NCI-H2196 (cell line): ENCODE measurements around the gene TLK1.

Source experiments
- DNase-seq: peaks from one replicate; lab custom pipeline; 2025; ENCODE audit not compliant: unreplicated experiment; lab: John Stamatoyannopoulos, UW

The TLK1 gene

GRCh38 chr2:170969030-170969429 lies 191.7 kb downstream of the TLK1 start:
- DNase-seq, result no peak

GRCh38 chr2:170968205-170969003 lies 192.3 kb downstream of the TLK1 start:
- DNase-seq, result no peak

GRCh38 chr2:170967553-170967952 lies 193.1 kb downstream of the TLK1 start:
- DNase-seq, result no peak

GRCh38 chr2:170966648-170967396 lies 193.9 kb downstream of the TLK1 start:
- no peak for DNase-seq

- DNase-seq, result peak; percentile 18
Observed at GRCh38 chr2:170965446-170966225, 195.1 kb downstream of the TLK1 start.

GRCh38 chr2:170963386-170963785 lies 197.3 kb downstream of the TLK1 start:
- DNase-seq, result no peak

GRCh38 chr2:170953941-170954340 lies 206.8 kb downstream of the TLK1 start:
- DNase-seq, result no peak

GRCh38 chr2:170950221-170950761 lies 210.4 kb downstream of the TLK1 start:
- DNase-seq, result no peak

GRCh38 chr2:170949415-170949814 lies 211.3 kb downstream of the TLK1 start:
- DNase-seq, result no peak

- no peak for DNase-seq
Observed at GRCh38 chr2:170944545-170944944, 216.1 kb downstream of the TLK1 start.

GRCh38 chr2:170943596-170943995 lies 217.1 kb downstream of the TLK1 start:
- DNase-seq, result no peak

- DNase-seq, result no peak
Observed at GRCh38 chr2:170943041-170943440, 217.7 kb downstream of the TLK1 start.

- DNase-seq, result no peak
Observed at GRCh38 chr2:170942615-170943014, 218.1 kb downstream of the TLK1 start.
